Smooth muscle cell (in vitro differentiated cells): ENCODE measurements around the gene EVL. TPM values are rescaled to one million over a fixed set of nuclear protein-coding genes. Genes with fewer than 3 reads are reported as not detected.

ENCODE experiments used
- DNase-seq: peaks from one replicate; lab custom pipeline; 2025; ENCODE audit not compliant: unreplicated experiment; lab: John Stamatoyannopoulos, UW
- H2AFZ ChIP-seq: fragments of 200-600 bp; sonication (generic); 2 replicates; pipeline ENCODE4 v1.6.0; 2016; ENCODE audit warnings: antibody characterized with exemption, low read depth, mild to moderate bottlenecking
- H3F3A ChIP-seq: fragments of 200-600 bp; sonication (generic); 2 replicates; pipeline ENCODE4 v1.6.0; 2017; ENCODE audit warnings: antibody characterized with exemption, low read depth
- H3K27ac ChIP-seq: fragments of 200-600 bp; sonication (generic); 2 replicates; pipeline ENCODE4 v1.5.1; 2016; ENCODE audit warnings: low read depth, mild to moderate bottlenecking
- H3K27me3 ChIP-seq: fragments of 200-600 bp; sonication (generic); 2 replicates; pipeline ENCODE4 v1.6.1; 2016; ENCODE audit warnings: low read depth, mild to moderate bottlenecking
- H3K36me3 ChIP-seq: fragments of 200-600 bp; sonication (generic); 2 replicates; pipeline ENCODE4 v1.5.1; 2016; ENCODE audit warnings: low read depth
- H3K4me1 ChIP-seq: fragments of 200-600 bp; sonication (generic); 2 replicates; pipeline ENCODE4 v1.5.1; 2016; ENCODE audit warnings: low read depth
- H3K4me2 ChIP-seq: fragments of 200-600 bp; sonication (generic); 2 replicates; pipeline ENCODE4 v1.6.0; 2016; ENCODE audit warnings: mild to moderate bottlenecking
- H3K4me3 ChIP-seq: fragments of 200-600 bp; sonication (generic); 2 replicates; pipeline ENCODE4 v1.5.1; 2016; ENCODE audit warnings: mild to moderate bottlenecking
- H3K79me2 ChIP-seq: fragments of 200-600 bp; sonication (generic); 2 replicates; pipeline ENCODE4 v1.6.0; 2016; ENCODE audit warnings: low read depth, mild to moderate bottlenecking
- H3K9ac ChIP-seq: fragments of 200-600 bp; sonication (generic); 2 replicates; pipeline ENCODE4 v1.6.0; 2016; ENCODE audit warnings: low read depth
- H3K9me3 ChIP-seq: fragments of 200-600 bp; sonication (generic); replicated peaks from 2 replicates; pipeline ENCODE4 v1.5.1; 2016; ENCODE audit warnings: low read depth
- H4K20me1 ChIP-seq: fragments of 200-600 bp; sonication (generic); 2 replicates; pipeline ENCODE4 v1.6.0; 2016; ENCODE audit warnings: low read depth
- WGBS: methylation state at CpG from one replicate; pipeline ENCODE4 v1.1.7; 2016; ENCODE audit warnings: low lambda C conversion rate; 5-methylcytosine and 5-hydroxymethylcytosine counted together
- polyA plus RNA-seq: library from polyadenylated mRNA; unstranded; fragments of >200 nt; fragmentation: Nextera tagmentation; extraction: Ambion mirVana; gene quantifications from 2 replicates; pipeline ENCODE4 v1.2.1, GENCODE V29; 2016
- total RNA-seq: library from RNA; depleted of rRNA; stranded (reverse); fragments of >200 nt; gene quantifications from 2 replicates; pipeline ENCODE4 v1.2.3, GENCODE V29; 2014
- TF ChIP-seq, protein P1 (sequence below): fragments of 200-600 bp; sonication (generic); IDR thresholded peaks from 2 replicates; pipeline ENCODE4 v1.5.1; 2017; ENCODE audit warnings: borderline replicate concordance, mild to moderate bottlenecking, antibody characterized with exemption; ENCODE audit not compliant: insufficient read depth, poor library complexity, severe bottlenecking

Gene EVL
- total and polyA plus RNA-seq, 2 experiments from 2014 or later, result 19.5 to 26.3 TPM

GRCh38 chr14:100132903-100133510, 67.8 kb downstream of the EVL start:
- H3K4me3 ChIP-seq, result no peak overlapping the region
- no peak for DNase-seq
- H2AFZ ChIP-seq, result no peak overlapping the region
- no peak overlapping the region for H3K4me2 ChIP-seq
- H3F3A ChIP-seq, result no peaks in the 10 kb centered on the region
- no peaks in the 10 kb centered on the region for H3K9me3 ChIP-seq
- no peak overlapping the region for H3K9ac ChIP-seq
- H3K27ac ChIP-seq, result no peak overlapping the region
- H4K20me1 ChIP-seq, result no peaks in the 10 kb centered on the region
- no peaks in the 10 kb centered on the region for H3K36me3 ChIP-seq
- 83% methylated on average over 12 of the region's 12 CpGs for WGBS
- TF ChIP-seq, protein P1, sequence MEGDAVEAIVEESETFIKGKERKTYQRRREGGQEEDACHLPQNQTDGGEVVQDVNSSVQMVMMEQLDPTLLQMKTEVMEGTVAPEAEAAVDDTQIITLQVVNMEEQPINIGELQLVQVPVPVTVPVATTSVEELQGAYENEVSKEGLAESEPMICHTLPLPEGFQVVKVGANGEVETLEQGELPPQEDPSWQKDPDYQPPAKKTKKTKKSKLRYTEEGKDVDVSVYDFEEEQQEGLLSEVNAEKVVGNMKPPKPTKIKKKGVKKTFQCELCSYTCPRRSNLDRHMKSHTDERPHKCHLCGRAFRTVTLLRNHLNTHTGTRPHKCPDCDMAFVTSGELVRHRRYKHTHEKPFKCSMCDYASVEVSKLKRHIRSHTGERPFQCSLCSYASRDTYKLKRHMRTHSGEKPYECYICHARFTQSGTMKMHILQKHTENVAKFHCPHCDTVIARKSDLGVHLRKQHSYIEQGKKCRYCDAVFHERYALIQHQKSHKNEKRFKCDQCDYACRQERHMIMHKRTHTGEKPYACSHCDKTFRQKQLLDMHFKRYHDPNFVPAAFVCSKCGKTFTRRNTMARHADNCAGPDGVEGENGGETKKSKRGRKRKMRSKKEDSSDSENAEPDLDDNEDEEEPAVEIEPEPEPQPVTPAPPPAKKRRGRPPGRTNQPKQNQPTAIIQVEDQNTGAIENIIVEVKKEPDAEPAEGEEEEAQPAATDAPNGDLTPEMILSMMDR, result no peak
- H3K79me2 ChIP-seq, result no peaks in the 10 kb centered on the region
- H3K4me1 ChIP-seq, result no peaks in the 10 kb centered on the region
- H3K27me3 ChIP-seq, result no peaks in the 10 kb centered on the region

- no peaks in the 10 kb centered on the region for H3K79me2 ChIP-seq
- TF ChIP-seq, protein P1, result no peak
- no peak overlapping the region for H2AFZ ChIP-seq
- H4K20me1 ChIP-seq, result no peaks in the 10 kb centered on the region
- DNase-seq, result no peak
- H3K4me2 ChIP-seq, result no peak overlapping the region
- no peaks in the 10 kb centered on the region for H3K4me1 ChIP-seq
- no peak overlapping the region for H3K4me3 ChIP-seq
- 93% methylated on average over 8 of the region's 8 CpGs for WGBS
- no peaks in the 10 kb centered on the region for H3K9me3 ChIP-seq
- H3F3A ChIP-seq, result no peaks in the 10 kb centered on the region
- H3K9ac ChIP-seq, result no peak overlapping the region
- no peaks in the 10 kb centered on the region for H3K27me3 ChIP-seq
- H3K36me3 ChIP-seq, result no peaks in the 10 kb centered on the region
- H3K27ac ChIP-seq, result no peak overlapping the region
Measured at GRCh38 chr14:100134586-100134985, 69.4 kb downstream of the EVL start.

- no peak overlapping the region for H3K9ac ChIP-seq
- H3F3A ChIP-seq, result no peaks in the 10 kb centered on the region
- H3K79me2 ChIP-seq, result no peaks in the 10 kb centered on the region
- 95% methylated on average over 9 of the region's 9 CpGs for WGBS
- H3K4me1 ChIP-seq, result no peaks in the 10 kb centered on the region
- no peaks in the 10 kb centered on the region for H3K36me3 ChIP-seq
- no peak overlapping the region for H3K4me3 ChIP-seq
- no peak overlapping the region for H3K4me2 ChIP-seq
- H3K27ac ChIP-seq, result no peak overlapping the region
- no peak for DNase-seq
- TF ChIP-seq, protein P1, result no peak
- no peaks in the 10 kb centered on the region for H3K9me3 ChIP-seq
- H3K27me3 ChIP-seq, result no peaks in the 10 kb centered on the region
- no peak overlapping the region for H2AFZ ChIP-seq
- H4K20me1 ChIP-seq, result no peaks in the 10 kb centered on the region
Measured at GRCh38 chr14:100135073-100135472, 69.9 kb downstream of the EVL start.

GRCh38 chr14:100135784-100136183, 70.6 kb downstream of the EVL start:
- no peaks in the 10 kb centered on the region for H3F3A ChIP-seq
- TF ChIP-seq, protein P1, result no peak
- no peak overlapping the region for H3K4me3 ChIP-seq
- 95% methylated on average over 5 of the region's 5 CpGs for WGBS
- no peaks in the 10 kb centered on the region for H3K27me3 ChIP-seq
- no peaks in the 10 kb centered on the region for H4K20me1 ChIP-seq
- H3K79me2 ChIP-seq, result no peaks in the 10 kb centered on the region
- no peaks in the 10 kb centered on the region for H3K4me1 ChIP-seq
- H3K9ac ChIP-seq, result no peak overlapping the region
- no peaks in the 10 kb centered on the region for H3K36me3 ChIP-seq
- H3K27ac ChIP-seq, result no peak overlapping the region
- no peak overlapping the region for H3K4me2 ChIP-seq
- no peak for DNase-seq
- no peaks in the 10 kb centered on the region for H3K9me3 ChIP-seq
- no peak overlapping the region for H2AFZ ChIP-seq
